Stomach (tissue), 4 donors: ENCODE data around the gene GGN.

ENCODE experiments used
- EP300 ChIP-seq: sonication (generic); formaldehyde crosslinking; IDR thresholded peaks from one replicate; pipeline ENCODE4 v1.6.1; 2017; ENCODE audit warnings: antibody characterized with exemption
- POLR2A ChIP-seq, 4 donors: fragments of 450-650 bp; IDR thresholded peaks; one replicate each; pipeline ENCODE4 v1.6.1; 2016; ENCODE audit warnings: antibody characterized with exemption in 4 of 4, control low read depth in 2 of 4, mild to moderate bottlenecking in 1 of 4, moderate library complexity in 1 of 4

GRCh38 chr19:38369584-38369983, 18.2 kb downstream of the GGN start:
- TF ChIP-seq EP300, result no peak
- no peak for TF ChIP-seq POLR2A (IDR thresholded peaks at IDR 0.05)
